SK-N-DZ (cell line): ENCODE results near the gene HYAL2.

Experiments used
- DNase-seq: peaks from one replicate; pipeline ENCODE4 v3.0.0-alpha.2; 2015; ENCODE audit warnings: low spot score

Gene HYAL2

GRCh38 chr3:50350527-50351322, 28.2 kb upstream of the HYAL2 start, which contains the start of the genes CYB561D2 and NPRL2:
TSS of gene CYB561D2 (plus strand) at chr3:50350862. CDS start at chr3:50351434, 572 bp downstream.
TSS of gene NPRL2 (minus strand) at chr3:50350775. CDS start at chr3:50350652, 123 bp downstream.
- peak; percentile 91 for DNase-seq

GRCh38 chr3:50350213-50350526, 27.6 kb upstream of the HYAL2 start:
- DNase-seq, result no peak

GRCh38 chr3:50347187-50347813, 24.8 kb upstream of the HYAL2 start:
- DNase-seq, result peak; percentile 59

- no peak for DNase-seq
These were observed 23.2 kb upstream of the HYAL2 start, which contains the start of gene ZMYND10 for GRCh38 chr3:50345586-50346234. TSS of gene ZMYND10 (minus strand) at chr3:50345732. CDS start at chr3:50345579, 153 bp downstream.

GRCh38 chr3:50345008-50345407, 22.5 kb upstream of the HYAL2 start:
- no peak for DNase-seq

GRCh38 chr3:50342813-50343633, 20.5 kb upstream of the HYAL2 start:
- DNase-seq, result no peak

GRCh38 chr3:50341996-50342650, 19.6 kb upstream of the HYAL2 start:
- DNase-seq, result no peak

GRCh38 chr3:50341537-50341936, 19.0 kb upstream of the HYAL2 start:
- DNase-seq, result no peak

GRCh38 chr3:50340448-50341329, 18.1 kb upstream of the HYAL2 start, which contains the start of gene RASSF1:
TSS of gene RASSF1 (minus strand) at chr3:50340836. CDS start at chr3:50340805, 31 bp downstream.
- DNase-seq, result no peak

GRCh38 chr3:50340147-50340447, 17.6 kb upstream of the HYAL2 start:
- DNase-seq, result no peak

GRCh38 chr3:50339485-50340146, 17.1 kb upstream of the HYAL2 start:
- DNase-seq, result no peak

GRCh38 chr3:50338965-50339364, 16.4 kb upstream of the HYAL2 start:
- no peak for DNase-seq

GRCh38 chr3:50337175-50337861, 14.8 kb upstream of the HYAL2 start:
- peak; percentile 98 for DNase-seq

GRCh38 chr3:50336452-50337174, 14.1 kb upstream of the HYAL2 start:
- peak; percentile 23 for DNase-seq

- DNase-seq, result no peak
These were observed 12.0 kb upstream of the HYAL2 start for GRCh38 chr3:50334339-50335075.

- DNase-seq, result no peak
These were observed 11.3 kb upstream of the HYAL2 start for GRCh38 chr3:50333744-50334328.

GRCh38 chr3:50331364-50331907, 8.9 kb upstream of the HYAL2 start:
- DNase-seq, result no peak
